RWPE1 (cell line): Measurements from ENCODE around the gene NMNAT2.

Source experiments
- CTCF ChIA-PET: fragments of 350-600 bp; sonication (Branson Sonifier 250); formaldehyde crosslinking; extraction: SDS; loops from one replicate; lab custom pipeline; 2021; lab: Yijun Ruan, JAX
- POLR2A ChIA-PET: fragments of 400-600 bp; formaldehyde crosslinking; extraction: SDS; loops from one replicate; lab custom pipeline; 2020; ENCODE audit warnings: antibody characterized with exemption; ENCODE audit not compliant: low non-redundant PET; lab: Yijun Ruan, JAX
- DNase-seq: peaks from one replicate; pipeline ENCODE4 v3.0.0; 2012; ENCODE audit warnings: low spot score
- H3K27ac ChIP-seq: fragments of 450-650 bp; 2 replicates; pipeline ENCODE4 v1.5.1; 2017
- CTCF ChIP-seq: fragments of 450-650 bp; conservative IDR thresholded peaks from 2 replicates; pipeline ENCODE4 v1.5.1; 2017; ENCODE audit warnings: low read depth, mild to moderate bottlenecking

Gene NMNAT2

GRCh38 chr1:183206538-183207122 lies 211.6 kb downstream of the NMNAT2 start:
- peak overlapping the region; percentile 68 for H3K27ac ChIP-seq
- no peak for DNase-seq
- no peak for TF ChIP-seq CTCF
- ChIA-PET CTCF (no interaction called here), POLR2A (no interaction called here)

- CTCF ChIA-PET: interaction anchor here (0.6 kb wide), 1 partner anchor 17 kb away, joined by 5 read pairs; no protein-coding TSS in a partner anchor
- no peak for DNase-seq
- POLR2A ChIA-PET: no interaction called here
- no peak for TF ChIP-seq CTCF
- H3K27ac ChIP-seq: peak overlapping the region; percentile 90
These were observed 212.9 kb downstream of the NMNAT2 start for GRCh38 chr1:183205196-183205781.

GRCh38 chr1:183203094-183203493 lies 215.1 kb downstream of the NMNAT2 start:
- peak overlapping the region; percentile 48; the same call in 1 of the 2 replicates for H3K27ac ChIP-seq
- no peak for TF ChIP-seq CTCF
- no peak for DNase-seq
- ChIA-PET POLR2A (no interaction called here), CTCF (interaction anchor here (0.7 kb wide), 1 partner anchor 62 kb away, joined by 3 read pairs; no protein-coding TSS in a partner anchor)

GRCh38 chr1:183200451-183200850 lies 217.7 kb downstream of the NMNAT2 start:
- TF ChIP-seq CTCF: no peak
- DNase-seq: no peak
- ChIA-PET POLR2A (no interaction called here), CTCF (no interaction called here)
- peak overlapping the region; percentile 68 for H3K27ac ChIP-seq

- no peak for DNase-seq
- peak overlapping the region; percentile 92 for H3K27ac ChIP-seq
- ChIA-PET CTCF (no interaction called here), POLR2A (no interaction called here)
- TF ChIP-seq CTCF: no peak
These were observed 218.9 kb downstream of the NMNAT2 start for GRCh38 chr1:183199304-183199703.

- H3K27ac ChIP-seq: peak overlapping the region; percentile 92
- peak; percentile 85 for DNase-seq
- CTCF ChIA-PET: interaction anchor here (0.6 kb wide), 1 partner anchor 350 kb away, joined by 3 read pairs; no protein-coding TSS in a partner anchor
- TF ChIP-seq CTCF: no peak
- POLR2A ChIA-PET: no interaction called here
These were observed 219.7 kb downstream of the NMNAT2 start for GRCh38 chr1:183198463-183198862.
